Right atrium auricular region (tissue), 2 donors: ENCODE results near the gene SERPINA10. TPM values are rescaled to one million over a fixed set of nuclear protein-coding genes. Genes with fewer than 3 reads are reported as not detected.
A peak's percentile ranks its signal among the peaks of the same experiment; 100 is the strongest.
"Not testable (repeated sequence)": the region's sequence is repeated elsewhere in the genome, so short reads cannot be mapped to it uniquely, and the experiment has no call there.

Experiments used
- DNase-seq: peaks from one replicate; pipeline ENCODE4 v3.0.0-alpha.2; 2019; ENCODE audit warnings: low spot score
- H3K27ac ChIP-seq, 2 donors: fragments of 200-600 bp; sonication (generic); 1 replicate in 1 of 2; 2 replicates in 1 of 2; pipeline ENCODE4 v1.5.1; 2016 to 2019
- H3K27me3 ChIP-seq, 2 donors: fragments of 200-600 bp; sonication (generic); one replicate each; pipeline versions ENCODE4 v1.5.1 to v1.6.0; 2017 to 2019
- H3K36me3 ChIP-seq: fragments of 200-600 bp; sonication (generic); one replicate; pipeline ENCODE4 v1.5.1; 2016
- H3K4me1 ChIP-seq, 2 donors: fragments of 200-600 bp; sonication (generic); one replicate each; pipeline versions ENCODE4 v1.5.1 to v1.6.0; 2017 to 2019
- H3K4me3 ChIP-seq, 2 donors: fragments of 200-600 bp; sonication (generic); 1 replicate in 1 of 2; 2 replicates in 1 of 2; pipeline ENCODE4 v1.5.1; 2017 to 2019; ENCODE audit warnings: mild to moderate bottlenecking in 1 of 2, moderate library complexity in 1 of 2
- H3K9me3 ChIP-seq, 2 donors: fragments of 200-600 bp; sonication (generic); one replicate each; pipeline ENCODE4 v1.5.1; 2019
- total RNA-seq, 2 donors: library from RNA; depleted of rRNA; stranded (reverse); fragments of >200 nt; gene quantifications; one replicate each; pipeline ENCODE4 v1.1.0, GENCODE V29; 2016
- TF ChIP-seq, protein P1 (sequence below), 2 donors: fragments of 200-600 bp; sonication (generic); IDR thresholded peaks; one replicate each; pipeline ENCODE4 v1.5.1; 2019; ENCODE audit warnings: antibody characterized with exemption in 2 of 2

SERPINA10 gene
- total RNA-seq, 2 donors from 2014 or later: not detected

DNA sequence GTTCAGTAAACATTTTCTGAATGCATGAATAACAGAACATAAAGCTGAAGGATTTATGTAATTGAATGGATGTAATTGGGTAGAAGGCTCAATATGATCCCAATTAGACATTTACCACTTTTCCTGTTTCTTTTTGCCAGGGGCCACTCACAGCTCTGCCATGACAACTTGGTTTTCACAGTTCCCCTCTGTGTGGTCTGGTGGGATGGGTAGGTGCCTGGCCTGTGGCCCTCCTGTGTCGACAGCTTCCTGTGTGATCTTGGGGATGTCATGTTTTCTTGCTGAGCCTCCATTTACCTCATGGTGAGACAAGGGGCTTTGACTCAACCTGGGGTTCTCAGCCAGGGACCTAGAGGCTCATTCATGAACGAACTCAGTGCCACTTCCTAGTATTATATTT, 12.6 kb upstream of the SERPINA10 start:
- no peak for DNase-seq
- H3K4me3 ChIP-seq: no peak overlapping the region
- H3K36me3 ChIP-seq: no peaks in the 10 kb centered on the region
- no peaks in the 10 kb centered on the region for H3K27me3 ChIP-seq
- H3K9me3 ChIP-seq: peaks cover 0 to 10% of the 10 kb centered on the region in 2 donors
- TF ChIP-seq, protein P1, sequence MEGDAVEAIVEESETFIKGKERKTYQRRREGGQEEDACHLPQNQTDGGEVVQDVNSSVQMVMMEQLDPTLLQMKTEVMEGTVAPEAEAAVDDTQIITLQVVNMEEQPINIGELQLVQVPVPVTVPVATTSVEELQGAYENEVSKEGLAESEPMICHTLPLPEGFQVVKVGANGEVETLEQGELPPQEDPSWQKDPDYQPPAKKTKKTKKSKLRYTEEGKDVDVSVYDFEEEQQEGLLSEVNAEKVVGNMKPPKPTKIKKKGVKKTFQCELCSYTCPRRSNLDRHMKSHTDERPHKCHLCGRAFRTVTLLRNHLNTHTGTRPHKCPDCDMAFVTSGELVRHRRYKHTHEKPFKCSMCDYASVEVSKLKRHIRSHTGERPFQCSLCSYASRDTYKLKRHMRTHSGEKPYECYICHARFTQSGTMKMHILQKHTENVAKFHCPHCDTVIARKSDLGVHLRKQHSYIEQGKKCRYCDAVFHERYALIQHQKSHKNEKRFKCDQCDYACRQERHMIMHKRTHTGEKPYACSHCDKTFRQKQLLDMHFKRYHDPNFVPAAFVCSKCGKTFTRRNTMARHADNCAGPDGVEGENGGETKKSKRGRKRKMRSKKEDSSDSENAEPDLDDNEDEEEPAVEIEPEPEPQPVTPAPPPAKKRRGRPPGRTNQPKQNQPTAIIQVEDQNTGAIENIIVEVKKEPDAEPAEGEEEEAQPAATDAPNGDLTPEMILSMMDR (IDR thresholded peaks at IDR 0.05): no peak
- no peaks in the 10 kb centered on the region for H3K4me1 ChIP-seq
- H3K27ac ChIP-seq: no peak overlapping the region

DNA sequence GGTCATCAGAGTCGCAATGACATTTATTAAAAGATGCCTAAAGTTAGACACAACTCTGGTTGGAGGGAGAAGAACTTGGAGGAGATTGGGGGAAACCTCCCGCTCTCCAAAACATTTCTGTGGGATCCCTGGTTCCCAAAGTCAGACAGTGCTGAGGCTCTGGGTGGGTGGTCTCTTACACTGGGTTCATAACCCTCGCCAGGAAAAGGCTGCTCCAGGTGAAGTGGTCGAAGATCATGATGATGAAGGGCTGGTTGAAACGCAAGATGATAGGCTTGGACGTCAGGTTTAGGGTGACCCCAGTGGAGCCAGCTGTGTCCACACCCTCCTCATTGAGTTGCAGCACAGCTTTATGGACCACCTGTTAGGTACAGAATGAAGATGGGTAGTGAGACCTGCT, 11.2 kb upstream of the SERPINA10 start:
- peak; percentile 38 for DNase-seq
- Histone ChIP-seq H3K9me3 (peaks cover 0 to 10% of the 10 kb centered on the region in 2 donors), H3K4me3 (no peak overlapping the region), H3K36me3 (no peaks in the 10 kb centered on the region), H3K4me1 (no peaks in the 10 kb centered on the region), H3K27ac (no peak overlapping the region), H3K27me3 (no peaks in the 10 kb centered on the region)
- TF ChIP-seq, protein P1 (IDR thresholded peaks at IDR 0.05): no peak

DNA sequence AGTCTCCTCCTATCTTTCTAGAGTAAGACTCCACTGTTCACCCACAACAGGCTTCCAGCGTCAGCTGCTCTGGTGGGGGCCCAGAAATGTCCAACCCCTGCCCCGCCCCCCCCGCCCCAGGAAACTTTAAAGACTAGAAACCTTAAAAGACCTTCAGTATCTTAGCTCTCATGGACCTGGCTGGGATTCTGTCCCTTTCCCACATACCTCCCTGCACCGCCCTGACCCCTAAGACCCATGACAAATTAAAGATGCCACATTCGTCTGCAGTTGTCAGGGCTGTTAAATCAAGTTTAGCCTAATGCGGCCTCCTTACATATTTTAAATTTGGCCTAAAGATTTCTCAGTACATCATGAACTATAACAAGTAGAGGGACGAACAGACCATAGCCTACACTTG, 10.0 kb upstream of the SERPINA10 start:
- DNase-seq: peak; percentile 26
- H3K4me3 ChIP-seq: no peak overlapping the region
- H3K36me3 ChIP-seq: no peaks in the 10 kb centered on the region
- H3K9me3 ChIP-seq: peaks cover 0 to 10% of the 10 kb centered on the region in 2 donors
- H3K27ac ChIP-seq: no peak overlapping the region
- H3K4me1 ChIP-seq: no peaks in the 10 kb centered on the region
- TF ChIP-seq, protein P1 (IDR thresholded peaks at IDR 0.05): no peak
- no peaks in the 10 kb centered on the region for H3K27me3 ChIP-seq

DNA sequence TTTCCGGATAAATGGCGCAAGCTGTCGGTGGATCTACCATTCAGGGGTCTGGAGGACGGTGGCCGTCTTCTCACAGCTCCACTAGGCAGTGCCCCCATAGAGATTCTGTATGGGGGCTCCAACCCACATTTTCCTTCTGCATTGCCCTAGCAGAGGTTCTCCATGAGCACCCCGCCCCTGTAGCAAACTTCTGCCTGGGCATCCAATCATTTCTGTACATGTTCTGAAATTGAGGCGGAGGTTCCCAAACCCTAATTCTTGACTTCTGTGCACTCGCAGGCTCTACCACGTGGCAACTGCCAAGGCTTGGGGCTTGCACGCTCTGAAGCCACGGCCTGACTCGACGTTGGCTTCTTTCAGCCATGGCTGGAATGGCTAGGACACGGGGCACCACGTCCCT, 5.1 kb upstream of the SERPINA10 start:
- no peaks in the 10 kb centered on the region for H3K4me1 ChIP-seq
- TF ChIP-seq, protein P1 (IDR thresholded peaks at IDR 0.05): no peak
- H3K27me3 ChIP-seq: no peaks in the 10 kb centered on the region
- no peaks in the 10 kb centered on the region for H3K36me3 ChIP-seq
- no peak overlapping the region for H3K4me3 ChIP-seq
- peak; percentile 26 for DNase-seq
- no peaks in the 10 kb centered on the region for H3K9me3 ChIP-seq
- no peak overlapping the region for H3K27ac ChIP-seq

DNA sequence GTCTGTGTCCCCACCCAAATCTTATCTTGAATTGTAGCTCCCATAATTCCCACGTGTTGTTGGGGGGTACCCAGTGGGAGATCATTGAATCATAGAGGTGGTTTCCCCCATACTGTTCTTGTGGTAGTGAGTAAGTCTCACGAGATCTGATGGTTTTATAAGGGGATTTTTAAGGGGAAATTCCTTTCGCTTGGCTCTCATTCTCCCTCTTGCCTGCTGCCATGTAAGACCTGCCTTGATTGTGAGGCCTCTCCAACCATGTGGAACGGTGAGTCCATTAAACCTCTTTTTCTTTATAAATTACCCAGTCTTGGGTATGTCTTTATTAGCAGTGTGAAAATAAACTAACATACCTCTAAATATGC, 3.1 kb upstream of the SERPINA10 start:
- H3K9me3 ChIP-seq, H3K27ac ChIP-seq, H3K4me1 ChIP-seq, DNase-seq, H3K27me3 ChIP-seq, H3K4me3 ChIP-seq, H3K36me3 ChIP-seq: not testable (repeated sequence)

DNA sequence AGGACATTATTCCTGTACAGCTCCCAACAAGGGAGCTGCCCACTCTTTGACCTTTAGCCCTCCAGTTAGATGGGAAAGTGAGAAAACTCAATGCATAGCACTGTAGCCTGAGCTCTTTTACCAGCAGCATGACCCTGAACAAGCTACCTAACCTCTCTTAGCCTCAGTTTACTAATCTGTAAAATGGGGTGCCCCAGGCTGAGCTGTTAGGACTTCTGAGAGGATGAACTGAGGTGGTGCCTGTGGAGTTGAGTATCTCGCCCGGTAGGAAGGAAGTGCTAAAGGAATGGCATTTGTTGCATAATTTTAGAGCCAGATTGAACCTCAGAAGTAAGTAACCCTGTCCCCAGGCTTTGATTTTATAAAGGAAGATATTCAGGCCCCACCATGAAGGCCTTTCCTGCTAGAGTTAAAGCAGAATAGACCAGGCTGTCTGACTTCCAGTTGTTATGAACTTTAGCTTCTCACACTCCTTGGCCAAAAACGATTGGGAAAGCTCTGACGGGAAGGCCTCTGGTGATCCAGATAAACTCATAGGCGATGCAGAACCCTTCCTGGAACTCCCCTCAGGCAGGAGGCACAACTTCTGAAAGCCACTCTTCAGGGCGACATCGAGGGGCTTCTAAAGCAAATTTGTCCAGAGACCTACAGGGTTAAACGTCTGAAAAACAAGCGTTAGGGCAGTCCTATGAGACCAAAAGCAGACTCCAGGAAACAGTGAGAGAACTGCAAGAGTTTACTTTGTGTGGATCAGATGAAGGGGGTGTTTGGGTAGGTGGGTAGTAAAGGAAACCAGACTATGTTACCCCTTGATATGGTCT, 2.5 kb upstream of the SERPINA10 start:
- peak; percentile 58 for DNase-seq
- H3K36me3 ChIP-seq: no peaks in the 10 kb centered on the region
- H3K4me1 ChIP-seq: no peaks in the 10 kb centered on the region

More for the DNA sequence above, 2.5 kb upstream of the SERPINA10 start:
- TF ChIP-seq, protein P1 (IDR thresholded peaks at IDR 0.05): no peak
- Histone ChIP-seq H3K4me3 (no peak overlapping the region), H3K9me3 (no peaks in the 10 kb centered on the region), H3K27me3 (no peaks in the 10 kb centered on the region), H3K27ac (no peak overlapping the region)
